PC-3 (cell line): ENCODE results near the gene VPS33B. TPM values are rescaled to one million over a fixed set of nuclear protein-coding genes. Genes with fewer than 3 reads are reported as not detected.

Experiments used
- ATAC-seq: fragments of 200-7000 bp; cut with Tn5 transposase; 2 replicates; pipeline ENCODE4 v1.9.1; 2020; ENCODE audit warnings: mild to moderate bottlenecking, moderate library complexity
- BruUV-seq: library from RNA; stranded (reverse); fragments of 400-500 nt; replicated peaks from 2 replicates; lab custom pipeline; 2021; lab: Mats Ljungman, UMichigan
- CTCF ChIA-PET: fragments of 300-600 bp; sonication (Branson Sonifier 250); formaldehyde crosslinking; loops from one replicate; lab custom pipeline; 2022; ENCODE audit warnings: antibody characterized with exemption; lab: Charles Lee
- POLR2A ChIA-PET: fragments of 300-600 bp; sonication (Branson Sonifier 250); formaldehyde crosslinking; loops from one replicate; lab custom pipeline; 2022; ENCODE audit warnings: antibody characterized with exemption; ENCODE audit not compliant: unreplicated experiment; lab: Charles Lee
- DNase-seq: peaks from one replicate; pipeline ENCODE4 v3.0.0-alpha.2; 2015
- H2AFZ ChIP-seq: fragments of 300-600 bp; sonication (generic); 2 replicates; pipeline ENCODE4 v1.6.0; 2016; ENCODE audit warnings: antibody characterized with exemption, low read length
- H3F3A ChIP-seq: fragments of 300-600 bp; sonication (generic); one replicate; pipeline ENCODE4 v1.6.0; 2017; ENCODE audit warnings: antibody characterized with exemption, low read length, control low read depth, mild to moderate bottlenecking; ENCODE audit not compliant: unreplicated experiment
- H3K27ac ChIP-seq: fragments of 300-600 bp; sonication (generic); 2 replicates; pipeline ENCODE4 v1.5.1; 2016; ENCODE audit warnings: mild to moderate bottlenecking, low read length
- H3K27me3 ChIP-seq: fragments of 300-600 bp; sonication (generic); 2 replicates; pipeline ENCODE4 v1.6.1; 2016; ENCODE audit warnings: low read length, mixed read lengths
- H3K36me3 ChIP-seq: fragments of 300-600 bp; sonication (generic); 2 replicates; pipeline ENCODE4 v1.6.1; 2016; ENCODE audit warnings: low read depth, mixed run types, low read length, mixed read lengths
- H3K4me1 ChIP-seq: fragments of 300-600 bp; sonication (generic); 2 replicates; pipeline ENCODE4 v1.5.1; 2016; ENCODE audit warnings: low read length; ENCODE audit not compliant: insufficient read depth
- H3K4me2 ChIP-seq: fragments of 300-600 bp; sonication (generic); 2 replicates; pipeline ENCODE4 v1.6.0; 2016; ENCODE audit warnings: low read length
- H3K4me3 ChIP-seq: fragments of 300-600 bp; sonication (generic); 2 replicates; pipeline ENCODE4 v1.5.1; 2016; ENCODE audit warnings: mild to moderate bottlenecking, low read length, mixed read lengths
- H3K79me2 ChIP-seq: fragments of 300-600 bp; sonication (generic); 2 replicates; pipeline ENCODE4 v1.6.1; 2017; ENCODE audit warnings: low read length, mixed read lengths
- H3K9ac ChIP-seq: fragments of 300-600 bp; sonication (generic); 2 replicates; pipeline ENCODE4 v1.6.0; 2016; ENCODE audit warnings: mild to moderate bottlenecking, low read length
- H3K9me2 ChIP-seq: fragments of 300-600 bp; sonication (generic); replicated peaks from 2 replicates; pipeline ENCODE4 v1.6.1; 2016; ENCODE audit warnings: mixed run types, low read length, mixed read lengths
- H3K9me3 ChIP-seq: fragments of 300-600 bp; sonication (generic); 2 replicates; pipeline ENCODE4 v1.6.1; 2016; ENCODE audit warnings: low read length, mixed read lengths
- H4K20me1 ChIP-seq: fragments of 300-600 bp; sonication (generic); 2 replicates; pipeline ENCODE4 v1.6.1; 2016; ENCODE audit warnings: low read length, mixed read lengths
- EZH2 ChIP-seq: fragments of 300-600 bp; sonication (generic); IDR thresholded peaks from one replicate; pipeline ENCODE4 v1.6.1; 2017; ENCODE audit warnings: antibody characterized with exemption, mild to moderate bottlenecking, low read length; ENCODE audit not compliant: unreplicated experiment
- EZH2phosphoT487 ChIP-seq: fragments of 300-600 bp; sonication (generic); IDR thresholded peaks from 2 replicates; pipeline ENCODE4 v1.6.1; 2018; ENCODE audit warnings: mild to moderate bottlenecking, antibody characterized with exemption, low read length, borderline replicate concordance
- intact Hi-C: fragments of 100-400 bp; cut with micrococcal nuclease; formaldehyde crosslinking; loops from 2 replicates; pipeline ENCODE4 v1.9.0; 2023
- total RNA-seq: library from RNA; depleted of rRNA; stranded (reverse); fragments of >200 nt; gene quantifications from 2 replicates; pipeline ENCODE4 v1.2.3, GENCODE V29; 2014
- TF ChIP-seq, protein P1 (sequence below): fragments of 300-600 bp; sonication (generic); conservative IDR thresholded peaks from 2 replicates; pipeline ENCODE4 v1.5.1; 2017; ENCODE audit warnings: antibody characterized with exemption, low read depth, mild to moderate bottlenecking, low read length

Gene VPS33B
- total RNA-seq, 1 experiment from 2014 or later, result 8.0 TPM

DNA sequence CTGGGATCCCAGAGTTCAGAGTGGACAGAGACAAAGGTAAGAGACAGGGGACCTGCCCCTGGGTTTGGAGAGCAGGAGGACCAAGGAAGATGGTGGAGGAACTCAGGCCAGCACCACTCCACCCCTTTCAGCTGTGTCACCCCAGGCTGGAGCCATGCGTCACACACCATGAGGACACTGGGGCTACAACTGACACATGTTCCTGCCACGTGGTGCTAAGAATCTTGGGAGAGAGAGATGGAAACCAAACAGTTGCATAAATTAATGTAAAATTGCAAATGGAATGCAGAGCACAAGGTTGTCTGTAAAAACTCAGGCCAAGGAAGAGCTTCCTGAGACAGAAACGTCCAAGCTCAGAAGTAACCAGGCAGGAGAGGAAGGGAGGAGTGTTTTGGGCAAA is 22.7 kb upstream of the VPS33B start:
- no peak overlapping the region for H3K4me2 ChIP-seq
- ChIA-PET CTCF (no interaction called here), POLR2A (no interaction called here)
- H3K4me3 ChIP-seq, result no peak overlapping the region
- H3K27ac ChIP-seq, result no peak overlapping the region
- 0 out of 2 replicates have a peak, but pooled peaks cover 4% of the 10 kb centered on the region for H3K4me1 ChIP-seq
- DNase-seq (no peak), ATAC-seq (no peak)
- no peak overlapping the region for H3K9ac ChIP-seq
- intact Hi-C loops, result no loop called here
- H3K9me2 ChIP-seq, result no peaks in the 10 kb centered on the region
- no peaks in the 10 kb centered on the region for H3F3A ChIP-seq
- H3K9me3 ChIP-seq, result no peaks in the 10 kb centered on the region
- H4K20me1 ChIP-seq, result no peaks in the 10 kb centered on the region
- no peaks in the 10 kb centered on the region for H3K27me3 ChIP-seq
- H3K79me2 ChIP-seq, result no peaks in the 10 kb centered on the region
- H2AFZ ChIP-seq, result no peak overlapping the region
- no TSS peak for BruUV-seq
- TF ChIP-seq EZH2 (no peak), EZH2phosphoT487 (no peak)
- TF ChIP-seq, protein P1, sequence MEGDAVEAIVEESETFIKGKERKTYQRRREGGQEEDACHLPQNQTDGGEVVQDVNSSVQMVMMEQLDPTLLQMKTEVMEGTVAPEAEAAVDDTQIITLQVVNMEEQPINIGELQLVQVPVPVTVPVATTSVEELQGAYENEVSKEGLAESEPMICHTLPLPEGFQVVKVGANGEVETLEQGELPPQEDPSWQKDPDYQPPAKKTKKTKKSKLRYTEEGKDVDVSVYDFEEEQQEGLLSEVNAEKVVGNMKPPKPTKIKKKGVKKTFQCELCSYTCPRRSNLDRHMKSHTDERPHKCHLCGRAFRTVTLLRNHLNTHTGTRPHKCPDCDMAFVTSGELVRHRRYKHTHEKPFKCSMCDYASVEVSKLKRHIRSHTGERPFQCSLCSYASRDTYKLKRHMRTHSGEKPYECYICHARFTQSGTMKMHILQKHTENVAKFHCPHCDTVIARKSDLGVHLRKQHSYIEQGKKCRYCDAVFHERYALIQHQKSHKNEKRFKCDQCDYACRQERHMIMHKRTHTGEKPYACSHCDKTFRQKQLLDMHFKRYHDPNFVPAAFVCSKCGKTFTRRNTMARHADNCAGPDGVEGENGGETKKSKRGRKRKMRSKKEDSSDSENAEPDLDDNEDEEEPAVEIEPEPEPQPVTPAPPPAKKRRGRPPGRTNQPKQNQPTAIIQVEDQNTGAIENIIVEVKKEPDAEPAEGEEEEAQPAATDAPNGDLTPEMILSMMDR, result no peak
- H3K36me3 ChIP-seq, result no peaks in the 10 kb centered on the region

DNA sequence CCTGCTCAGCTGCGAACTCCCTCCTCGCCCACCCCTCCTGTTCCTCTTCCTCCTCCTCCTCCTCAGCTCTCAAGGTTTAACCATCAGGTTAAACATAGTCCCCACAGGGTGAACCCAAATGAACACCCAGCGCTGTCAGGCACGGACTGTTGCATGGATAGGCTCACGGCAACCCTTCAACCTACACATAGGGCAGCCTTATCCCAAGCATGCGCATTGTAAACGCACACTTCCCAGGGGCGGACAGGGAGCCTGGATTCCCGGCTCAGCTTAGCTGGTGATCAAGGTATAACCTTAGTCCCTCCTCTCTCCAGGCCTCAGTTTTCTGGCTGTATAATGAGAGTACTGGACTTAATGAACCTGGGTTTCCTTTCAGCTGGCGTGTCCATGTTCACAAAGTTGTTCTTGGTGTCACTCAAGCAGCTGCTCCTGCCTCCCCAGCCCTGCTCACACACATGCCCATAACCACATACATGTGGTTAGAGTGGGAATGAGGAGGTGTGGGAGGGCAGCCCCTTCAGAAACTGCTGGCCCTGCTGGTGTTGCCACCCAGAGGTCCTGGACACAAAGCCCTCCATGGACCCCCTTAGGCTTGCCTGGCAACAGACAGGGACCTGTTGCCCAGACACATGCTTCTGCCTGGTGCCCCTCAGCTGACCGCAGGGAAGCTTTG is 20.9 kb upstream of the VPS33B start:
- ATAC-seq, result no peak
- CTCF ChIA-PET, result no interaction called here
- no peak overlapping the region for H2AFZ ChIP-seq
- 0 out of 2 replicates have a peak, but pooled peaks cover 4% of the 10 kb centered on the region for H3K4me1 ChIP-seq
- no peaks in the 10 kb centered on the region for H3F3A ChIP-seq
- DNase-seq, result no peak
- H3K9me3 ChIP-seq, result no peaks in the 10 kb centered on the region
- H3K4me3 ChIP-seq, result no peak overlapping the region
- no peaks in the 10 kb centered on the region for H3K79me2 ChIP-seq
- H3K9me2 ChIP-seq, result no peaks in the 10 kb centered on the region
- H4K20me1 ChIP-seq, result no peaks in the 10 kb centered on the region
- no peaks in the 10 kb centered on the region for H3K36me3 ChIP-seq
- TF ChIP-seq, protein P1, result no peak
- TF ChIP-seq EZH2phosphoT487 (no peak), EZH2 (no peak)
- H3K9ac ChIP-seq, result no peak overlapping the region
- H3K27me3 ChIP-seq, result no peaks in the 10 kb centered on the region
- no peak overlapping the region for H3K4me2 ChIP-seq
- H3K27ac ChIP-seq, result no peak overlapping the region
- POLR2A ChIA-PET, result no interaction called here
- intact Hi-C loops, result no loop called here
- no TSS peak for BruUV-seq

DNA sequence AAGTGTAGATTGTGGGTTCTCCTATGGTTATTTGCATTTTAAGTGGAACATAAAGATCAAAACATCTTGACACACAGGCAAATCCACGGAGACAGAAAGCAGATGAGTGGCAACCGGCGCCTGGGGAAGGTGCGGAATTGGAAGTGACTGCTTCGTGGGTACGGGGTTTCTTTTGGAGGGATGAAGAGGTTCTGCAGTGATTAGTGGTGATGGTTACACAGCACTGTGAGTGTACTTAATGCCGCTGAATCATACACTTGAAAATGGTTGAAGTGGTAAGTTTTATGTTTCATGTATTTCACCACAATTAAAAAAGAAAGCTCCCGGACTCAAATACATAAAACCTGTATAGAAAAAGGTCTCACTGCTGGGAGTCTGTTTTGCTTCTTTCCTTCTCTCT is 18.5 kb upstream of the VPS33B start:
- BruUV-seq, result no TSS peak
- Histone ChIP-seq H3F3A (no peaks in the 10 kb centered on the region), H3K4me3 (no peak overlapping the region), H3K79me2 (no peaks in the 10 kb centered on the region), H3K4me1 (no peaks in the 10 kb centered on the region), H2AFZ (no peak overlapping the region), H3K4me2 (no peak overlapping the region), H3K9me3 (no peaks in the 10 kb centered on the region), H3K9me2 (no peaks in the 10 kb centered on the region), H4K20me1 (no peaks in the 10 kb centered on the region), H3K27ac (no peak overlapping the region), H3K36me3 (no peaks in the 10 kb centered on the region), H3K9ac (no peak overlapping the region), H3K27me3 (no peaks in the 10 kb centered on the region)
- TF ChIP-seq, protein P1, result no peak
- TF ChIP-seq EZH2 (no peak), EZH2phosphoT487 (no peak)
- no peak for DNase-seq
- ChIA-PET POLR2A (no interaction called here), CTCF (interaction anchor here (0.6 kb wide), 1 partner anchor 64 kb away, joined by 7 read pairs; no protein-coding TSS in a partner anchor)
- intact Hi-C loops, result no loop called here
- no peak for ATAC-seq
